Measurements from ENCODE around the gene PTGDR.

The PTGDR gene

GRCh38 chr14:52253503-52253902, 14.0 kb upstream of the PTGDR start:
- ATAC-seq, result no peak
- TF ChIP-seq CSRNP3 (CRISPR knock-in tag; IDR thresholded peaks at IDR 0.05) (no peak), GLIS3 (CRISPR knock-in tag; IDR thresholded peaks at IDR 0.05) (no peak), ISL1 (CRISPR knock-in tag; IDR thresholded peaks at IDR 0.05) (no peak), POU6F1 (CRISPR knock-in tag; IDR thresholded peaks at IDR 0.05; ENCODE audit: borderline replicate concordance, low read depth) (no peak), PATZ1 (CRISPR knock-in tag; IDR thresholded peaks at IDR 0.05; ENCODE audit: borderline replicate concordance) (no peak), ZFP30 (CRISPR knock-in tag; IDR thresholded peaks at IDR 0.05) (no peak), ARNTL (CRISPR knock-in tag; IDR thresholded peaks at IDR 0.05; ENCODE audit: borderline replicate concordance, low read depth) (no peak), ZC3H10 (CRISPR knock-in tag; IDR thresholded peaks at IDR 0.05) (no peak)

GRCh38 chr14:52254086-52254485, 13.4 kb upstream of the PTGDR start:
- no peak for ATAC-seq
- TF ChIP-seq TCF4 (CRISPR knock-in tag; IDR thresholded peaks at IDR 0.05; ENCODE audit: borderline replicate concordance) (no peak), CREB5 (CRISPR knock-in tag; IDR thresholded peaks at IDR 0.05; ENCODE audit: low read depth) (no peak), SNAI2 (CRISPR knock-in tag; IDR thresholded peaks at IDR 0.05) (no peak), ZFP3 (CRISPR knock-in tag; IDR thresholded peaks at IDR 0.05) (no peak), BACH2 (CRISPR knock-in tag; IDR thresholded peaks at IDR 0.05; ENCODE audit: borderline replicate concordance) (no peak), ZNF8 (CRISPR knock-in tag; IDR thresholded peaks at IDR 0.05) (no peak), ZNF70 (CRISPR knock-in tag; IDR thresholded peaks at IDR 0.05) (no peak), POU6F1 (CRISPR knock-in tag; IDR thresholded peaks at IDR 0.05; ENCODE audit: borderline replicate concordance, low read depth) (no peak), ARNTL (CRISPR knock-in tag; IDR thresholded peaks at IDR 0.05; ENCODE audit: borderline replicate concordance, low read depth) (no peak), RARB (CRISPR knock-in tag; IDR thresholded peaks at IDR 0.05) (no peak), ZNF565 (CRISPR knock-in tag; conservative IDR thresholded peaks at IDR 0.05; ENCODE audit: low read depth) (no peak), OSR1 (CRISPR knock-in tag; IDR thresholded peaks at IDR 0.05) (no peak), GLIS3 (CRISPR knock-in tag; IDR thresholded peaks at IDR 0.05) (no peak), ZFP30 (CRISPR knock-in tag; IDR thresholded peaks at IDR 0.05) (no peak), TOX (CRISPR knock-in tag; IDR thresholded peaks at IDR 0.05; ENCODE audit: borderline replicate concordance) (no peak), CSRNP3 (CRISPR knock-in tag; IDR thresholded peaks at IDR 0.05) (no peak), PPARA (CRISPR knock-in tag; IDR thresholded peaks at IDR 0.05; ENCODE audit: borderline replicate concordance) (no peak), ISL1 (CRISPR knock-in tag; IDR thresholded peaks at IDR 0.05) (no peak), CSDC2 (CRISPR knock-in tag; IDR thresholded peaks at IDR 0.05) (no peak)

GRCh38 chr14:52258783-52259182, 8.7 kb upstream of the PTGDR start:
- ATAC-seq, result no peak
- TF ChIP-seq POU6F1 (CRISPR knock-in tag; IDR thresholded peaks at IDR 0.05; ENCODE audit: borderline replicate concordance, low read depth) (no peak), ZFP3 (CRISPR knock-in tag; IDR thresholded peaks at IDR 0.05) (no peak), TOX (CRISPR knock-in tag; IDR thresholded peaks at IDR 0.05; ENCODE audit: borderline replicate concordance) (no peak), ZNF8 (CRISPR knock-in tag; IDR thresholded peaks at IDR 0.05) (no peak), ZC3H10 (CRISPR knock-in tag; IDR thresholded peaks at IDR 0.05) (no peak), RARB (CRISPR knock-in tag; IDR thresholded peaks at IDR 0.05) (no peak), SNAI2 (CRISPR knock-in tag; IDR thresholded peaks at IDR 0.05) (no peak), PATZ1 (CRISPR knock-in tag; IDR thresholded peaks at IDR 0.05; ENCODE audit: borderline replicate concordance) (no peak), ISL1 (CRISPR knock-in tag; IDR thresholded peaks at IDR 0.05) (no peak), CSDC2 (CRISPR knock-in tag; IDR thresholded peaks at IDR 0.05) (no peak), CREB5 (CRISPR knock-in tag; IDR thresholded peaks at IDR 0.05; ENCODE audit: low read depth) (no peak), ZFP30 (CRISPR knock-in tag; IDR thresholded peaks at IDR 0.05) (no peak), ZNF70 (CRISPR knock-in tag; IDR thresholded peaks at IDR 0.05) (no peak), ZNF565 (CRISPR knock-in tag; conservative IDR thresholded peaks at IDR 0.05; ENCODE audit: low read depth) (no peak), TCF4 (CRISPR knock-in tag; IDR thresholded peaks at IDR 0.05; ENCODE audit: borderline replicate concordance) (no peak)
